Peyer's patch (tissue), 4 donors: ENCODE results near the gene ADAP1. TPM values are rescaled to one million over a fixed set of nuclear protein-coding genes. Genes with fewer than 3 reads are reported as not detected.

Experiments
- DNase-seq, 3 donors: peaks; one replicate each; pipeline ENCODE4 v3.0.0-alpha.2; 2017 to 2019
- H3K27ac ChIP-seq, 4 donors: fragments of 200-600 bp; sonication (generic); one replicate each; pipeline ENCODE4 v1.5.1; 2016 to 2019
- H3K27me3 ChIP-seq, 2 donors: fragments of 200-600 bp; sonication (generic); one replicate each; pipeline ENCODE4 v1.5.1; 2019
- H3K36me3 ChIP-seq, 3 donors: fragments of 200-600 bp; sonication (generic); one replicate each; pipeline ENCODE4 v1.5.1; 2016 to 2019
- H3K4me1 ChIP-seq, 4 donors: fragments of 200-600 bp; sonication (generic); one replicate each; pipeline ENCODE4 v1.5.1; 2016 to 2019
- H3K4me3 ChIP-seq, 4 donors: fragments of 200-600 bp; sonication (generic); 1 replicate in 3 of 4; 2 replicates in 1 of 4; pipeline ENCODE4 v1.5.1; 2016 to 2019; ENCODE audit warnings: mild to moderate bottlenecking in 1 of 4
- H3K9me3 ChIP-seq, 4 donors: fragments of 200-600 bp; sonication (generic); one replicate each; pipeline ENCODE4 v1.5.1; 2016 to 2019; ENCODE audit warnings: mild to moderate bottlenecking in 1 of 4
- POLR2A ChIP-seq, 2 donors: fragments of 450-650 bp; IDR thresholded peaks; one replicate each; pipeline ENCODE4 v1.5.1; 2017; ENCODE audit warnings: antibody characterized with exemption in 2 of 2, mild to moderate bottlenecking in 2 of 2, moderate library complexity in 2 of 2
- total RNA-seq, 4 donors: library from RNA; depleted of rRNA; stranded (reverse); fragments of >200 nt; gene quantifications; one replicate each; pipeline ENCODE4 v1.1.0, GENCODE V29; 2016
- TF ChIP-seq, protein P1 (sequence below), 6 experiments: fragments of 450-650 bp in 4 of 6; fragments of 200-600 bp in 2 of 6; sonication (generic) in 1 of 6; IDR thresholded peaks; one replicate each; pipeline ENCODE4 v1.5.1; 2017 to 2019; ENCODE audit warnings: antibody characterized with exemption in 6 of 6, mild to moderate bottlenecking in 3 of 6, moderate library complexity in 1 of 6

The ADAP1 gene
- total RNA-seq, 4 donors from 2014 or later: 102 to 146 (median 133) TPM

DNA sequence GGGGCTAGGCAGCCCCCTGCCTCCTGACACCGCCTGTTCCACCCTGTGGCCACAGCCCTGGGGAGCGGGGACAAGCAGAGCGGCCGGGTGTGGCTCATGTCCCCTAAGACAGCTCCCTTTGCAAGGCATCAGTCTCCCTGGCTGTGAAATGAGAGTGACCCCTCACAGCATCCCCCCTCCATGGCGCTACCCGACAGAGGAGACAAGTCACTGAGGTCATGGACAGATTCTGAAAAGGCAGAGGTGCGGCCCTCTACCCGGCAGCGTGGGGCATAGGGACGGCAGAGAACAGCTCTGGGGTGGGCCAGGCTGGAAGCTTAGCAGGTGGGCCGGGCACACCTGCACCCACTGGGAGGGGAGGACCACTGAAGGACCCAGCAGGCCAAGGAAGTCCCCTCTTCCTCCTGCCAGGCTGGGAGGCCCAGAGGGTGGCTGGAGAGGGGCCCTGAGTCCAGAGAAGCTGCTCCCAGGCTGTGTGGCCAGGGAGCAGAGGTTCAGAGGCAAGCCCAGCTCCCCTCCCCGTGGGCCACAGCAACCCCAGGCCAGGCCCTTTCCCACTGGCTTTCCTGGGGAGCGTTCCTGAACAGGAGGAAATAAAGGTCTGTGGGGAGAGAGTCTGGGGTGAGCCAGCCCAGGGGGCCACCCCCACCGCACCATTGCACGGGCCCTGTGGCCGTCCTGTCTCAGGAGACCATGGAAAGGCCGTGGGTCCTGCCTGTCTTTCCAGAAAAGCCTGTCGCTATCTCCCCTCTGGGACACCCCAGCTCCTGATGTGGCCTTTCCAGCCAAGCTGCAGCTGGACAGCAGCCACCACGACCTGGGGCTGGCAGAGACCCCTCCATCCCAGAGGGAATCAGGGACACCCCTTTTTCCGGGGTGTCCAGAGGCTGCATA is 1.7 kb downstream of the ADAP1 start:
- H3K36me3 ChIP-seq: peaks cover 0 to 9% (median 0%) of the 10 kb centered on the region in 3 donors
- H3K27ac ChIP-seq: peak overlapping the region in 3 of 4 donors; percentile 68 to 98 (median 91)
- TF ChIP-seq POLR2A (IDR thresholded peaks at IDR 0.05): no peak
- TF ChIP-seq, protein P1, sequence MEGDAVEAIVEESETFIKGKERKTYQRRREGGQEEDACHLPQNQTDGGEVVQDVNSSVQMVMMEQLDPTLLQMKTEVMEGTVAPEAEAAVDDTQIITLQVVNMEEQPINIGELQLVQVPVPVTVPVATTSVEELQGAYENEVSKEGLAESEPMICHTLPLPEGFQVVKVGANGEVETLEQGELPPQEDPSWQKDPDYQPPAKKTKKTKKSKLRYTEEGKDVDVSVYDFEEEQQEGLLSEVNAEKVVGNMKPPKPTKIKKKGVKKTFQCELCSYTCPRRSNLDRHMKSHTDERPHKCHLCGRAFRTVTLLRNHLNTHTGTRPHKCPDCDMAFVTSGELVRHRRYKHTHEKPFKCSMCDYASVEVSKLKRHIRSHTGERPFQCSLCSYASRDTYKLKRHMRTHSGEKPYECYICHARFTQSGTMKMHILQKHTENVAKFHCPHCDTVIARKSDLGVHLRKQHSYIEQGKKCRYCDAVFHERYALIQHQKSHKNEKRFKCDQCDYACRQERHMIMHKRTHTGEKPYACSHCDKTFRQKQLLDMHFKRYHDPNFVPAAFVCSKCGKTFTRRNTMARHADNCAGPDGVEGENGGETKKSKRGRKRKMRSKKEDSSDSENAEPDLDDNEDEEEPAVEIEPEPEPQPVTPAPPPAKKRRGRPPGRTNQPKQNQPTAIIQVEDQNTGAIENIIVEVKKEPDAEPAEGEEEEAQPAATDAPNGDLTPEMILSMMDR (IDR thresholded peaks at IDR 0.05): no peak
- H3K9me3 ChIP-seq: no peaks in the 10 kb centered on the region
- DNase-seq: peak in 1 of 3 donors; percentile 53
- H3K4me3 ChIP-seq: peak overlapping the region in 3 of 4 donors; percentile 54 to 89 (median 59)
- H3K27me3 ChIP-seq: no peaks in the 10 kb centered on the region
- H3K4me1 ChIP-seq: peaks cover 0 to 43% (median 4%) of the 10 kb centered on the region in 4 donors

DNA sequence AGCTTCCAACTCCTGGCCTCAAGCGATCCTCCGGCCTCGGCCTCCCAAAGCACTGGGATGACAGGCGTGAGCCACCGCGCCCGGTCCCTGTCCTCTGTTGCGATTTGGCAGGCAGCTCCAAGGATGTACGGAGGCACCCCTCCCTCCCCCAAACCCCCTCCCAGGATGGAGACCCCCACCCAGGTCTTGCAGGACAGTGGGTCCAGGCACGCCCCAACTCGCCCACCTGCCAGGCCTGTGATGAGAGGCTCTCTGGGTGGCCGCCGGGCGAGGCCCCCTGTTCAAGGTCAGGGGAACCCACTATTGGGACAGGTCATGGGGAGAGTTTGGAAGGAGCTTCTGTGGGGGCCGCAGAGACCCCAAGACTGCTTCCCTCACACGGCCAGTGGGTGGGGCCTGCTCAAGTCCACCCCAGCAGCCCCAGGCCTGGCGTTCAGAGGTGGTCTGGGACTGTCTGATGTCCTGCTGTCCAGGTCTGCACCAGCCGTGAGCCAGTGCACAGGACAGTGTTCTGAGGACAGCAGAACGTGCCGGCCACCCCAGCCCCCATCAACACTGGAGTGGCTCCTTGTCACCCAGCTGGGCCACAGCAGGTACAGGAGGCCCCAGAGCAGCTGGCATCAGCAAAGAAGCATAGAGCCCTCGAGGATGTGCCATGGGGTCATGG is 2.5 kb downstream of the ADAP1 start:
- Histone ChIP-seq H3K36me3 (peaks cover 0 to 9% (median 0%) of the 10 kb centered on the region in 3 donors), H3K4me3 (peak overlapping the region in 1 of 4 donors; percentile 59), H3K27ac (peak overlapping the region in 2 of 4 donors; percentile 68 to 98), H3K4me1 (peaks cover 0 to 51% (median 4%) of the 10 kb centered on the region in 4 donors), H3K27me3 (no peaks in the 10 kb centered on the region), H3K9me3 (no peaks in the 10 kb centered on the region)
- TF ChIP-seq, protein P1 (IDR thresholded peaks at IDR 0.05): no peak
- no peak for TF ChIP-seq POLR2A (IDR thresholded peaks at IDR 0.05)
- peak in 1 of 3 donors; percentile 48 for DNase-seq

DNA sequence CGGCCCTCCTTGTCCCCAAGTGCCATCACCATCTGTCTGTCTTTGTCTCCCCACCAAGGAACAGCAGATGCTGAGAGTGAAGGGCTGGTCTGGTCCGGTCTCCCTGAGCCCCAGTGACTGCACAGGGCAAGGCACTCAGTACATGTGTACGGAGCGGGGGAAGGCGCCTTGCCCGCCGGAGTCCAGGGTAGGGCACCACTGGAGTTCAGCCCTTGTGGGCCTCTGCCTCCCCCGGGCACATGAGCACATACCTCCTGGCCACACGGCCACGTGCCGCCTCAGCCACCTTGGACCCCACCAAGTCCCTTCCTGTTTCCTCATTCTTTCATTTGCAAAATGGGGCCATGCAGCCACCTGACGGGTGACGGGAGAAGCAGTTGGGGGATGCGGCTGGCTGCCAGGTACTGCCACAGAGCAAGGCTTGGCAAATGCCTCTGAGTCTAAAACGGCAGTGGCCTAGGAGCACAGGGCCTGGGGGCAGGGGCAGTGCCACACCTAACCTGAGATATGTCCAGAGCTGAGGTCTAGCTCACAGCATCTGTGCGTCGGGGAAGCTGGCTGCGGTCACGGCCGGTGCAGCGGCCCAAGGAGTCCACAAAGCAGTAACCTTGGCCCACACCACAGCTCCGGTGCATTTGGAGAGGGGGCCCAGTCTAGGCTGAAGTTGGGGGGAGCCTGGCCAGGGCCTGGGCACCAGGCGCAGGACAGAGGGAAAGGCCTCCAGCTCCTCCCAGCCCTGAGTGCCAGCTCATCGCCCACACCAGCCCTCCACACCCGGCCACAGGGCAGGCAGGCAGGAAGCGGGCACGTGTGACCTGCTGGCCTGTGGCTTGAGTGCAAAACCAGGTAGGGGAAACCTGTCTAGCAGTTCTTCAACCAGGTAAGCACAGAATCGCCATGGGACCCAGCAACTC is 5.2 kb downstream of the ADAP1 start:
- peaks cover 0 to 56% (median 4%) of the 10 kb centered on the region in 4 donors for H3K4me1 ChIP-seq
- no peak overlapping the region for H3K4me3 ChIP-seq
- H3K36me3 ChIP-seq: peaks cover 0 to 9% (median 0%) of the 10 kb centered on the region in 3 donors
- TF ChIP-seq, protein P1 (IDR thresholded peaks at IDR 0.05): no peak
- no peak for TF ChIP-seq POLR2A (IDR thresholded peaks at IDR 0.05)
- no peaks in the 10 kb centered on the region for H3K9me3 ChIP-seq
- DNase-seq: peak in 1 of 3 donors; percentile 55
- peak overlapping the region in 1 of 4 donors; percentile 64 for H3K27ac ChIP-seq
- no peaks in the 10 kb centered on the region for H3K27me3 ChIP-seq

DNA sequence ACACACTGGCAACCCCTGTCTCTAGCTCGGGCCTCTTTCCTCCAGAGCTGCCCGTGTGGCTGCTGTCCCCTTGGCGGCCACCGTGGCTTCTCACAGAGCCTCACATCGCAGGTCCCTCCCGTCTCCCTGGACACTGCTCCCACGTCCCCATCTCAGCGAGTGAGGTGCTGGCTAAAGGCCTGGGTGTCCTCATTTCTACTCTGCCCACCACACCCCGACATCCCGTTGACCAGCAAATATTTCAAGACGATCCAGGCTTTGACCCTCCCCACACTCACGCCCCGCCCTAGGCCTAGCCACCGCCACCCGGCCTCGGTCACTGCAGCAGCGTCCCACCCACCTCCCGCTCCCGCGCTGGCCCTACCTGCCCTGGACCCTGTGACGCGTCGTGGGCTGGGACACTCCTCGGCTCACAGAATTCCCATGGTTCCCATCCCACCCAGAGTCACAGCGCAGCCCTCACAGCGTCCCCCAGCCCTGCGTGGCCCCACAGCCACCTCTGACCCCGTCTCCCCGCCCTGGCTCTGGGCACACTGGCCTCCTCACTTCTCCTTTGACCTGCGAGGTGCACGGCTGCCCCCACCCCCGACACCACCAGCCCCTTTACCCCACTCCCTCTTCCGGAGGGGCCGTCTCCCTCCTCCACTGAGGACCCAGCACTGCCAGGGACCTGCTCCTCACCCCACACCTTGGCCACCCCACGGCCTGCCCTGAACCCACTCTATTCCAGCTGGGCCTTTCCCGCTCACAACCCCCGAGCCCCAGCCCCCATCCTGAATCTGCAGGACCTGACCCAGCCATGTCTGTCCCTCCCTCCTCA is 6.9 kb downstream of the ADAP1 start:
- Histone ChIP-seq H3K27me3 (no peaks in the 10 kb centered on the region), H3K9me3 (no peaks in the 10 kb centered on the region), H3K36me3 (peaks cover 0 to 9% (median 0%) of the 10 kb centered on the region in 3 donors), H3K27ac (peak overlapping the region in 1 of 4 donors; percentile 13), H3K4me3 (no peak overlapping the region), H3K4me1 (peaks cover 0 to 45% (median 0%) of the 10 kb centered on the region in 4 donors)
- peak in 1 of 3 donors; percentile 48 for DNase-seq
- TF ChIP-seq, protein P1 (IDR thresholded peaks at IDR 0.05): no peak
- TF ChIP-seq POLR2A (IDR thresholded peaks at IDR 0.05): no peak
